GM19035 (cell line): ENCODE measurements around the gene TRNP1.
"Not testable (repeated sequence)": the region's sequence is repeated elsewhere in the genome, so short reads cannot be mapped to it uniquely, and the experiment has no call there.

Experiments used
- ATAC-seq: cut with Tn5 transposase; IDR thresholded peaks from one replicate; pipeline ENCODE4 v1.9.1; 2021; ENCODE audit not compliant: unreplicated experiment

Gene TRNP1

DNA sequence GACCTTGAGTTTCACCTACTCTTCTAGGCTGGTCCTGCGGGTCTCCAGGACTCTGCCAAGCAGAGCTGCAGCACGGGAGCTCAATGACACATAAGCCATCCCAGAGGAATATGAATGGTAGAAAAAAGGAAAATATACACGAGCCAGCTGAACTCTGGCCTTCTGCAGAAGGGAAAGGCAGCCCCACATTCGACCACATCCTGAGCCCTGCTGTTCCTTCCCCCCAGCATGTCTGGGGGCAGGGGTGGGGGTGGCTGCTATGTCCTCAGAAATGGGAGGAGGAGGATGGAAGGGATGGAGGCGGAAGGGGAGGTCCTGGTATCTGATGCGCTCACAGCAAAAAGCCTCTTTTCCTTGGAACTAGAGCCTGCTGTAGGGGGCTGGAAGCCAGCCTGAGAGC lies 21.1 kb upstream of the TRNP1 start:
- ATAC-seq, result no peak

DNA sequence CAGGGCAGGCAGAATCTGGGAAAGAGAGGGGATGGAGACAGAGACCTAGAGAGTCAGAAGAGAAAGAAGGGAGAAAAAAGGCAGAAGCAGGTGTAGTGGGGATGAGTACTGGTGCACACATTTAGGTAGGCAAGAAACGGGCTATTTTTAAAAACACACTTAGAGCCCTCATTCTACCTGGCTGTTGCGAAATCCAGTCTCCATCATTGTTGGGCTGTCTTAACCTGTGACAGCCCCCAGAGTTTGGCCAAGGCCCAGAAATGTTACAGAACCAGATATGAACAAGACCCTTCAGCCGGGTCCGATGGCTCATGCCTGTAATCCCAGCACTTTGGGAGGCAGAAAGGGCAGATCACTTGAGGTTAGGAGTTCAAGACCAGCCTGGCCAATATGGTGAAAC lies 20.7 kb upstream of the TRNP1 start:
- ATAC-seq, result no peak

DNA sequence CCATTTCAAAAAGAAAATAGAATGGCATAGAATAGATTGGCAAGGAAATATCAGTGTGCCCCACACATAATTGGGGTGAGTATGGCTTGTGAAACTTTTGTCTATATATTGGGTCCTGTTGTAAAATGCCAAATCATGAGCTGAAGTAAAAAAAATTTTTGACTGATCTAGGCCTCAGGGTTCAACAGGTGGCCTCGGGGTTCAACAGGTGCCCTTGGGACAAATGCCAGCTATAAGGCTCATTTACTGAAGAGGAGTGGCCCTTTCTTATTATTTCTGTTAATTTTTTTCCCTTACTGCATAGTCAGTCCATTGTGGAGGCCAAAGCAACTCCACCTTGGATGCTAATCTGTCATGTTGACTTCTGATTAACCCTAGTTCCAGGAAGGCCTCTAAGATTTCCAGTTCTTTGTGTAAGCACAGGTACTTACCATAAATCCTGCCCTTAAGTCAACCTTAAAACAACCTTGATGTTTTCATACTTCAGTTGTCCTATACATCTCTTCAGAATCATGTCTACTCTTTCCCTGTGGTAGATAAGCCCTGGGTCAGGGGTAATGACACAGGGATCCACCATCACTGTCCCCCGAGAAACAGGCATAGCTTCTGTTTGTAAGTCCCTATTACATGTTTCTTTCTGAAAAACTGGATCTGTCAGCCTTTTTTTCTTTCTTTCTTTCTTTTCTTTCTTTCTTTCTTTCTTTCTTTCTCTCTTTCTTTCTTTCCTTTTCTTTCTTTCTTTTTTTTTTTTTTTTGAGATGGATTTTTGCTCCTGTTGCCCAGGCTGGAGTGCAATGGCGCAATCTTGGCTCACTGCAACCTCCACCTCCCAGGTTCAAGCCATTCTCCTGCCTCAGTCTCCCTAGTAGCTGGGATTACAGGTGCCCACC lies 16.6 kb upstream of the TRNP1 start:
- no peak for ATAC-seq

DNA sequence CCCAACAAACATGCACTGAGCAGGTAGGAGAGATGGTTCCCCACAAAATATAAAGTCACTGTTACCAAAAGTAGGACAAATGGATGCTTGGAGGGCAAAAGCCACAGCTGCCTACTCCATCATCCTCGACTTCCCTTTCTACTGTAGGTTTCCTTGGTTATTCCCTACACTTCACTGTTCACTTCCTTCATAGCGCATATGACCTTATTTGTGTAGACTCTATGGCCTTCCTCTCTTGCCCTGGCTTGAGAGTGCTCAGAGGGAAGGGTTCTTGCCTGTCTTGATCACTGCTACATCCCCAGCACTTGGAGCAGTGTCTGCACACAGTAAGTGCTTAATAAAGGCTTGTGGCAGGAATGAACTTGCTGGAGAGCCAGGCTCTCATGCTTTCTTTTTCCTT lies 14.6 kb upstream of the TRNP1 start:
- ATAC-seq, result no peak

DNA sequence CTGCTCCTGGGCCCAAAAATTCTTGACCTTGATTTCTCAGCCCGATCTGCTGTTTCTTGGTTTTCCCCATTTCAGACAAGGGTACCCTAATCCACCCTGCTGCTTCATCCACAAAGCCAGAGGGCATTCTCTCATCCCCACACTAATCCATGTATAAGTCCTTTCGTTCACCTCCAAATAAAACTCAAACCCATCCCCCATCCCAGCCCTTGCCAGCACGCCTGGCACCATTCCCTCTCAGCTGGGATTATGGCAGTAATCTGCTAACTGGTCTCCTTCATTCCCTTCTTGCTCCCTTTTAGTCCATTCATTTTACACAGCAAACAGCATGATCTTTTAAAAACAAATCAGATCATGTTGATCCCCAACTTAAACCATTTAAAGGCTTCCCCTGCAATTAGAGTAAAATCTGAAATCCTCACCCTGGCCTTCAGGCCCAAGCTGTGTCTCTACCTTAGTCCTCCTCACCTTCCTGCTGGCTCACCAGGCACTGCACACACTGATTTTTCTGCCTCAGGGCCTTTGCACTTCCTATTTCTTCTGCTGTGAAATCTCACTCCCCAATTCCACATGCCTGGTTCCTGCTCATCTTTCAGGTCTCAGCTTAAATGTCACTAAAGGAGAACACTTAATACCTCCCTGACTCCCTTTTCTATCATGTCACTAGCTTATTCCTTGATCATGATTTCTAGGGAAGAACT lies 12.2 kb upstream of the TRNP1 start:
- ATAC-seq, result no peak

DNA sequence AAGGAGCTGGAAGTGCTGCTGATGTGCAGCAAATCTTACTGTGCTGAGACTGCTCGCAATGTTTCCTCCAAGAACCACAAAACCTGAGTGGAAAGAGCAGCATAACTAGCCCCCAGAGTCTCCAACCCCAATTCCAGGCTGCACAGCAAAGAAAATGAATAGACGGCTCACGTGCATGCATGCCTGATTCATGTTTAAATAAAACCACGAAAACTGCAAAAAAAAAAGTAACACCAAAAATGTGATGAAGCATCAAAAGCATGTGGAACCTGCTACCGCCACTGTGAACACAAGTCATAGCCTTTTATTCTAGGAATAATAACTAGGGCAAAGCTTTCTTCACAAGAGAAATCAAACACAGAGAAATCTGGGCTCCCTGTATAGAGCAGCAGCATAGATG lies 9.6 kb upstream of the TRNP1 start:
- no peak for ATAC-seq

DNA sequence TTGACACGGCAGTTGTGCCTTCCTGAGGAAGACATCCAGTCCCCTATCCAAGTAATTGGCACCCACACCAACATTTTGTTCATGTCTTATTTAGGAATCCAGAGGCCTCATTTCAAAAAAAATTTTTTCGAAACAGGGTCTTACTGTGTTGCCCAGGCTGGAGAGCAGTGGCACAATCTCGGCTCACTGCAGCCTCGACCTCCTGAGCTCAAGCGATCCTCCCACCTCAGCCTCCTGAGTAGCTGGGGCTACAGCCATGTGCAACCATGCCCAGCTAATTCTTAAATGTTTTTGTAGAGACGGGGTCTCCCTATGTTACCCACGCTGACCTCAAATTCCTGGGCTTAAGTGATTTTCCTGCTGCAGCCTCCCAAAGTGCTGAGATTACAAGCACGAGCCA lies 9.2 kb upstream of the TRNP1 start:
- no peak for ATAC-seq

DNA sequence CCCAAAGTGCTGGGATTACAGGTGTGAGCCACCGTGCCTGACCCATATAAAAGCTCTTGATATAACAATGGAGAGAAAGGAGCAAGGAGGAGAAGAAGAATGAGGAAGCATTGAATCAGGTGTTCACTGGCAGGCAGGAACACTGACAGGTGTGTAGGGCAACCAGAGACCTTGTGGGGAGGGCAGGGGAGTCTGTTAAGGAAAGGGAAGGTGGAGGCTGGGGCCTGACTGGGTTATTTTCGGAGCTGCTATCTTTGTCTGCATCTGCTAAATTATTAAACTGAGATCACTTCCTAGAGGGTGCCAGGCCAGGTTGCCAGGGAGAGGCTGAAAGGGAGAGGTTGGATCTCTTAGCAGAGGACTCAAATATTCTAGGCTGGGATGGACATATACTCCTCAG lies 6.8 kb upstream of the TRNP1 start:
- no peak for ATAC-seq

DNA sequence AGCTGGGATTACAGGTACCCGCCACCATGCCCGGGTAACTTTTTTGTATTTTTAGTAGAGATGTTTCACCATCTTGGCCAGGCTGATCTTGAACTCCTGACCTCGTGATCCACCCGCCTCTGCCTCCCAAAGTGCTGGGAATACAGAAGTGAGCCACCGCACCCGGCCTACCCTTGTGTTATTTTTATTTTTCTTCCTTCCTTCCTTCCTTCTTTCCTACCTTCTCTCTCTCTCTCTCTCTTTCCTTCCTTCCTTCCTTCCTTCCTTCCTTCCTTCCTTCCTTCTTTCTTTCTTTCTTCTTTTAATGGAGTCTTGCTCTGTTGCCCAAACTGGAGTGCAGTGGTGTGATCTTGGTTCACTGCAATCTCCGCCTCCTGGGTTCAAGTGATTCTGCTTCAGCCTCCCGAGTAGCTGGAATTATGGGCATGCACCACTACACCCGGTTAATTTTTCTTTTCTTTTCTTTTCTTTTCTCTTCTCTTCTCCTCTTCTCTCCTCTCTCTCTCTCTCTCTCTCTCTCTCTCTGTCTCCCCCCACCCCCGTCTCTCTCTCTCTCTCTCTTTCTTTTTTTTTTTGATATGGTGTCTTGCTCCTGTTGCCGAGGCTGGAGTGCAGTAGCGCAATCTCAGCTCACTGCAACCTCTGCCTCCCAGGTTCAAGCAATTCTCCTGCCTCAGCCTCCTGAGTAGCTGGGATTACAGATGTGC lies 3.9 kb upstream of the TRNP1 start:
- not testable (repeated sequence) for ATAC-seq

DNA sequence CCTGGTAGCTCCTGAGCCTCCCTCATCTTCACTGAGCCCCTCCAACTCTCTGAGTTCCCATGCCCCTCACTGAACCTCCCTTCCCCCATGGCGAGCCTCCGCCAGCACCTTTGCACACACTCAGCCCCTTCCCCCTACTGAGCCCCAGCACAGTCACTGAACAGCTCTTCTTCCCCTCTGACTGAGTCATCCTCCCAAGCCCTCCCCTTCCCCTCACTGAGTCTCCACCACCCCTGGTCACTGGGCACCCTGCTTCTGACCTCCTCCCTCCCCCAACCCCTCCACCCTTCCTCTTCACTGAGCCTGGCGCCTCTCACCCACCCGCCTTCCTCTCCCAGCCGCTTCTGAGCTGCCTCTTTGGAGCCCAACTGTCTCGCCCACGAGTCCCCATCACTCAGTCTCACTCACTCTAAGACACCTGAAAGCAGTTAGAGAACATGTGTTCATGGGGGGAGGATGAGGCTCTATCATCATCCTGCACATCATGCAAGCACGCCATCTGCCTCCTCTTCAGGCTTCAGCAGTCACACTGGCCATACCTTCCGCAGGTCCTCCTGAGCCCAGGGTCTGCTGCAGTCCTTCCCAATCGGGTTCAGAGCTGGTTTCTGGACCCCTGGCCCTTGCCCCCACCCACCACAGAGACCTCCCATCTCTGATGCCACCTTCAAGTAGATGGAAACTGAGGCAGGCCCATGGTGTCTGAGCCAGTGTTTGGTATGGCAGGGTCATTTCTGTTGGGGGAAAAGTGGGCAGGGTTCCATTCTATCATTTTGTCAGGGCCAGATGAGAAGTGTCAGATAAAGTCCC lies 2.0 kb upstream of the TRNP1 start:
- ATAC-seq, result no peak

DNA sequence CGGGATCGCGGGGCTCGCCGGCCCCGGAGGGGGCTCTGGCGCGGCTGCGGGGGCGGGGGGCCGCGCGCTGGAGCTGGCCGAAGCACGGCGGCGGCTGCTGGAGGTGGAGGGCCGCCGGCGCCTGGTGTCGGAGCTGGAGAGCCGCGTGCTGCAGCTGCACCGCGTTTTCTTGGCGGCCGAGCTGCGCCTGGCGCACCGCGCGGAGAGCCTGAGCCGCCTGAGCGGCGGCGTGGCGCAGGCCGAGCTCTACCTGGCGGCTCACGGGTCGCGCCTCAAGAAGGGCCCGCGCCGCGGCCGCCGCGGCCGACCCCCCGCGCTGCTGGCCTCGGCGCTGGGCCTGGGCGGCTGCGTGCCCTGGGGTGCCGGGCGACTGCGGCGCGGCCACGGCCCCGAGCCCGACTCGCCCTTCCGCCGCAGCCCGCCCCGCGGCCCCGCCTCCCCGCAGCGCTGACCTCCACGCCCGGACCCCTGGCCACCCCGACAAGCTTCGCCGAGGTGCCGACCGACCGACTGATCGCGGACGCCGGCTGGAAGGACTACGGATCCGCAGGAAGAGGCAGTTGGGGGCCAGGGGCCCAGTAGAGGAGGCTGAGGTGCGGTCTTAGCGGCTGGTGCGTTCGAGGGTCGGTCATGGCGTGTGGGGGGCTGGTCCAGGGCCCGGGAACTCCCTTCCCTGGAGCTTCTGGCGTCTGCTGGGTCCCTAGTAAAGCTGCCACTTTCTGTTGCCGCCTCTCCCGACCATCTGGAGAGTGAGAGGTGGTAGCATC lies 711 bp downstream of the TRNP1 start:
- ATAC-seq, result no peak

DNA sequence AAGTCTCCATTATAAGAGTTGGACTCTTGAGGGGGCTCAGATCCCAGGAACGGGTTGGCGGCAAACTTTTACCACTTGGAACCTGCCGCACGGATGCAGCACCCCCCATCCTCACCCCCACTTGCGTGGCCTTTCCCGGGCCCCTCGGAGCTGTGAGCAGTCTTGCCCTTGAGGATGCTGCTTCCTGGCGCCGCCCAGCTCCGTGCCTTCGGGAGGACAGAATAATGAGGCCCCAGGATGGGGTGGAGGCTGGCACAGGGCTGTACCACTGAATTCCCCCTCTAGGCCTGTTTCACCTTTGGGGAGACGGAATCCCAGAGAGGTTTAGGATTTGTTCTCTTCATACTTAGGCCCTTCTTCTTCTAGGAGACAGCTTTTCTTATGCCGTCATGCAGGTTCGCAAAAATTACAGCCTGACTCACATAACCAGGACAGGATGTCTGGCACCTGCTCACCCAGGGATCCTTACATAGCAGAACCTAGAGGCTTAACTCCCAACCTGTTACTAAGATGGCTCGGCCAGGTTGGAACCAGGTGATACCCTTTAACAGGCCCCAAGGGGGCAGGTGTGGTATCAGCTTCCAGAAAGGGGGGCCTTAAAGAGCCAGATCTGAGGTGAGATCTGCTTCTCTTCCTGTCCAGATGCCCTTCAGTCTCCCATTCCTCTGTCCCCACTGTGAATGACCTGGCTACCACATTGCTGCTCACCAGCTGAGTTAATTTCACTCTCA lies 1.5 kb downstream of the TRNP1 start:
- ATAC-seq, result no peak

DNA sequence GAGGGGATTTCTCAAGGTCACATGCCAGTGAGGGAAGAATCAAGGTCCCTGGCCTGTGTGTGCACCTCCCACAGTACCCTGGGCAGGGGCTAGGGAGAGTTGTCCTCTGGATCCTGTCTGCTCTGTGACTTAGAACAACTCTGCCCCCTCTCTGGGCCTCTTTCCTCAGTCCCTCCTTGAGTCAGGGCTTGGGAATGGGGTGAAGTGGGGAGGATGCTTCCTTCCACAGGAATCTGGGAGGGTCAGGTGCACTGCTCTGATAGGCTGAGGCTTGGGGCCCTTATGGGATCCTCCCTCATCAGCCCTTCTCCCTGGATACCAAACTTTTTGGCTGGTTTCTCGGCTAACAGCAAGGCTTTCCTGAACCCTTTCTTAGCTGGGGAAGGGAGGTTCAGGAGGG lies 2.5 kb downstream of the TRNP1 start:
- ATAC-seq, result no peak

DNA sequence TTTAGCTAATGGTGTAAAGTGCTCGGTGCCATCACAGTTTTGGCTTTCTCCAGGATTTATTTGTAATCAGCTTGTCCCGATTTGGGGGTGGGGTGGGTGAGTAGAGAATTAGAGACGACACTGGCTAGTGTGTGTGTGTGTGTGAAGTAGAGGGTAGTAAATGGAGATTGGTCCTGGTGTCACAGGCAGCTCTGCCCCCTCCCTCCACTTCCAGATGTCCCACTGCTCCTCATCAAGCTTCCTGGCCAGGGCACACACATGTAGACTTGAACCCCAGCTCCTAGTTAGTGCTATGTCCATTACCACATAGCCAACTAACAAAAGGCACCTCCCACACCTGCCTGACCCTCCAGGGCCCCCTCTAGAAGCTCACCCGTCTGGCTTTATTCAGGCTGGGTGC lies 3.2 kb downstream of the TRNP1 start:
- no peak for ATAC-seq

DNA sequence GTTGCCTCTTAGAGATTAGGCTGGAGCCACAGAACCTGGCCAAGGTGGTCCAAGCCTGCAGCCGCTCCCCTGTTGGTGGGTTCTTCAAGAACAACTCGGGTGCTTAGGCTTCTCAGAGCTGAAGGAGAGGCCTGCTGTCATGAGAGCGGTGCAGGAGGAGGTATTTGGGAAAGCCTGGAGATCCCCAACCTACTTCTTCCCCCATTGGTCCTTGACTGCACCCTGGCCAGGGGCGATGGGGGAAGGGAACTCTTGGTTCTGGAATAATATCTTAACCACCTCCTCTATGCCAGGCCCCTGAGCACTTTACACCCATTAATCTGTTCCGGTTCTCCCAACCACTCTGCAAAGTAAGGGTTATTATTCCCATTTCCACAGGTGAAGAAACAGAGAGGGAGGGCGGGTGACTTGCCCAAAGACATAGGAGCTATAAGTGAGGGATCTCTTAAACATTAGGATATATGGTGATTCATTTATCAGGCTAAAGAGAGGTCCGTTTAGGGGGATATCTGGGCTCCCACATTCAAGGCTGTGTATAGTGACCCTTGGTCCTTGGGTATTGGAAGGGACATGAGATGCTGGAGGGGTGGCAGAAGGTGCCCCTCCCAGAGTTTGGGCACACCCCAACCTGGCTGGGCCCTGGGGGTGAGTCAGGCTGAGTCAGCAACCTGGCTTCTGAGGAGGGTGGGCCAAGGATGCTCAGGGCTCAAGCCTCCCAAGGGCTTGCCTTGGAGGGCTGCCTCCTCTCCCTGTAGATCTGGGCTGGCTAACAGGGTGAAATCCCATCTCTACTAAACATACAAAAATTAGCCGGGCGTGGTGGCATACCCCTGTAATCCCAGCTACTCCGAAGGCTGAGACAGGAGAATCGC lies 5.2 kb downstream of the TRNP1 start:
- ATAC-seq, result no peak

DNA sequence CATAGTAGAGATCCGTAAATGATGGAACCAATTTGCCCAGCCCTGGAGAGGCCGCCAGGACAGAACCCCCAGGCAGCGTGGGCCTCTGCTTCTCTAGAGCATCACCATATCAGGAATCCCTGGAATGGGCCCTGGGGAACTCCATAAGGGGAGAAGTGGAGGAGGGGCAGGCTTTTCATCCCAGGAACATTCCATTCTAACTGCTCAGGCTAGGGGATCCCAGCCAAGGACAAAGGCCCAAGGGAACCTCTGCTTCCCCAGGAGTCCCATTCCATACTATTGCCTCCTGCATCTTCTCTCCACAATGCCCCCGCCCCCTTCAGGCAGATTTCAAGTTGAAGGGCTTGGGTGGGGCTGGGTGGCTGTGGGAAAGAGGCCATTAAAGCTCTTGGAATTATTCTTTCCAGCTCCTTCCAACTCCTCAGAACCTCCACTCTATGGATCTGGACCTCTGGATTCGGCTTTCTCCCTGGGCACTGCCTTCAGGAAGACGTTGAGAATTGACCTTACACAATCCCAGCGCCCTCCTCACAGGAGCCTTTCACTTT lies 6.0 kb downstream of the TRNP1 start:
- ATAC-seq, result no peak

DNA sequence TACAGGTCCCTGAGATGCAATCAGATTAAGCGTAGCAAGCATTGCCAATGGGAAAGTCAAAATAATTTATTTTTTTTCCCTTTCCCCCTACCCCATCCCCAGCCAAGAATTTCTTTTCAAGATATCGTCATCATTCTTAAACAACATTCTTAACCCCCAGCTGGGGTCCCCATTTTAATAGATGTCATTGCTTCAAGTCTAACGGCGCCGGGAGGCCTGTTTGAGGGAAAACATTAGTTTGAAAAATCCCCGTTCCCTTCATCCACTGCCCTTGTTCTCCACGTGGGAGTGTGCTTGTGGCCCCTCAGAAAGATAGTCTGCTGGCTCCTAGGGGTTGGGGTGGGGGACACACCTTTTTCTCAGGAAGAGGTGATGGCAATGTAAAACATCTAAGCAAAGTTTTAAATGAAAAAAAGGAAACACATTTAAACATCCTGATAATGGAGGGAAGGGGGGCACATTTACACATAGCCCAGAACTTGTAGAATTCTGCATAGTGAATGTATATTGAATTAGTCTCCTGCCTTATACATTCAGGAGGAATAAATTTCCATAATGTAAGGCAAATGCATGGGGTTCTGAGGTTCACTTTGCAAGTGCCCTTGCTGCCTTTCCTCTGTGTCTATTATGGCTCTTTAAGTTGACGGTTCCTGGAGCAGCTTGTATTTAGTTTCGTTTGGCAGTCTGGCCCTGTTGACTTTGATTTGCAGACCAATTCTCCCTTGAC lies 6.8 kb downstream of the TRNP1 start:
- ATAC-seq, result no peak
